ENCODE measurements around the gene SNURF. TPM values are rescaled to one million over a fixed set of nuclear protein-coding genes. Genes with fewer than 3 reads are reported as not detected.
"Not testable (repeated sequence)": the region's sequence is repeated elsewhere in the genome, so short reads cannot be mapped to it uniquely, and the experiment has no call there.

Gene SNURF
- total and polyA plus RNA-seq, 4 donors: 2.7 to 13.7 (median 4.4) TPM

- H3K9ac ChIP-seq (ENCODE audit: low read depth in 1 of 2, low read length in 2 of 2): no peak overlapping the region
- no peaks in the 10 kb centered on the region for H3K9me3 ChIP-seq (ENCODE audit: control insufficient read depth in 4 of 4, low read length in 3 of 4)
- no peaks in the 10 kb centered on the region for H3K36me3 ChIP-seq (ENCODE audit: control insufficient read depth in 4 of 4, insufficient read depth in 3 of 4, low read depth in 1 of 4, low read length in 3 of 4)
- no peaks in the 10 kb centered on the region for H3K4me1 ChIP-seq (ENCODE audit: control insufficient read depth in 4 of 4, insufficient read depth in 4 of 4, low read length in 3 of 4)
- H3K27me3 ChIP-seq (ENCODE audit: control insufficient read depth in 4 of 4, insufficient read depth in 4 of 4, low read length in 3 of 4): peaks cover 0 to 2% (median 0%) of the 10 kb centered on the region in 4 donors
- no peak overlapping the region for H3K4me3 ChIP-seq (ENCODE audit: low read depth in 1 of 3, low read length in 3 of 3)
- TF ChIP-seq RAD21 (IDR thresholded peaks at IDR 0.05) (no peak), RXRA (IDR thresholded peaks at IDR 0.05) (no peak), HNF4A (conservative IDR thresholded peaks at IDR 0.05) (no peak), SP1 (IDR thresholded peaks at IDR 0.05) (no peak), ATF3 (IDR thresholded peaks at IDR 0.05) (no peak), EGR1 (IDR thresholded peaks at IDR 0.05; ENCODE audit: low read depth in 2 of 2) (no peak), YY1 (IDR thresholded peaks at IDR 0.05) (no peak), CTCF (IDR thresholded peaks at IDR 0.05; ENCODE audit: low read depth, low read length, missing input control) (no peak), GABPA (IDR thresholded peaks at IDR 0.05 in 1 of 2, conservative IDR thresholded peaks at IDR 0.05 in 1 of 2) (no peak), HNF4G (IDR thresholded peaks at IDR 0.05) (no peak), JUND (IDR thresholded peaks at IDR 0.05) (no peak), ZBTB33 (IDR thresholded peaks at IDR 0.05) (no peak), REST (IDR thresholded peaks at IDR 0.05) (no peak), FOXA1 (IDR thresholded peaks at IDR 0.05) (no peak)
- no peak overlapping the region for H3K27ac ChIP-seq (ENCODE audit: low read depth in 1 of 2, low read length in 2 of 2)
- DNase-seq (ENCODE audit: low spot score): no peak
- 59% methylated on average over 2 of the region's 2 CpGs for WGBS
Measured at GRCh38 chr15:24924621-24925020, 30.2 kb upstream of the SNURF start.

- not testable (repeated sequence) for H3K9me3 ChIP-seq (ENCODE audit: control insufficient read depth in 4 of 4, low read length in 3 of 4); H3K4me3 ChIP-seq (ENCODE audit: low read depth in 1 of 3, low read length in 3 of 3); DNase-seq (ENCODE audit: low spot score); H3K36me3 ChIP-seq (ENCODE audit: control insufficient read depth in 4 of 4, insufficient read depth in 3 of 4, low read depth in 1 of 4, low read length in 3 of 4); H3K27me3 ChIP-seq (ENCODE audit: control insufficient read depth in 4 of 4, insufficient read depth in 4 of 4, low read length in 3 of 4); H3K9ac ChIP-seq (ENCODE audit: low read depth in 1 of 2, low read length in 2 of 2); H3K27ac ChIP-seq (ENCODE audit: low read depth in 1 of 2, low read length in 2 of 2); H3K4me1 ChIP-seq (ENCODE audit: control insufficient read depth in 4 of 4, insufficient read depth in 4 of 4, low read length in 3 of 4)
- 82% methylated on average over 10 of the region's 10 CpGs for WGBS
Measured at GRCh38 chr15:24931874-24932732, 22.7 kb upstream of the SNURF start.
